Natural killer cell (primary cell): Measurements from ENCODE around the gene DPYD. TPM values are rescaled to one million over a fixed set of nuclear protein-coding genes. Genes with fewer than 3 reads are reported as not detected.

ENCODE experiments used
- ATAC-seq, 3 donors: fragments of 150-1000 bp in 2 of 3; fragments of 200-7000 bp in 1 of 3; cut with Tn5 transposase; 1 replicate in 1 of 3; 2 replicates in 2 of 3; pipeline ENCODE4 v1.10.0; 2021; ENCODE audit warnings: mild to moderate bottlenecking in 2 of 3, moderate library complexity in 2 of 3
- DNase-seq, 2 donors: peaks; one replicate each; pipeline versions ENCODE4 v3.0.0 to v3.0.0-alpha.2; 2013 to 2021; ENCODE audit warnings: mixed read lengths in 1 of 2
- H3K27ac ChIP-seq: one replicate; pipeline ENCODE4 v1.5.1; 2013; ENCODE audit warnings: mild to moderate bottlenecking, low read length
- H3K27me3 ChIP-seq: one replicate; pipeline ENCODE4 v1.6.1; 2013; ENCODE audit warnings: low read length; ENCODE audit not compliant: control insufficient read depth, insufficient read depth
- H3K36me3 ChIP-seq: one replicate; pipeline ENCODE4 v1.6.1; 2013; ENCODE audit warnings: low read length; ENCODE audit not compliant: control insufficient read depth, insufficient read depth
- H3K4me1 ChIP-seq: one replicate; pipeline ENCODE4 v1.6.1; 2013; ENCODE audit warnings: low read length; ENCODE audit not compliant: control insufficient read depth, insufficient read depth
- H3K4me3 ChIP-seq: one replicate; pipeline ENCODE4 v1.5.1; 2013; ENCODE audit warnings: low read length
- H3K9me3 ChIP-seq: one replicate; pipeline ENCODE4 v1.6.1; 2013; ENCODE audit warnings: low read length; ENCODE audit not compliant: control insufficient read depth, insufficient read depth
- H3K27ac Mint-ChIP-seq, 2 donors: one replicate each; pipeline ENCODE4 v1.8.0; 2022; ENCODE audit warnings: mild to moderate bottlenecking in 2 of 2, mixed read lengths in 2 of 2, moderate library complexity in 1 of 2
- H3K27me3 Mint-ChIP-seq, 2 donors: one replicate each; pipeline ENCODE4 v1.8.0; 2022; ENCODE audit warnings: low read depth in 2 of 2, mixed read lengths in 2 of 2
- H3K36me3 Mint-ChIP-seq: one replicate; pipeline ENCODE4 v1.8.0; 2022; ENCODE audit warnings: mixed read lengths
- H3K4me1 Mint-ChIP-seq, 2 donors: one replicate each; pipeline ENCODE4 v1.8.0; 2022; ENCODE audit warnings: mixed read lengths in 2 of 2
- H3K4me3 Mint-ChIP-seq: one replicate; pipeline ENCODE4 v1.8.0; 2022; ENCODE audit warnings: mild to moderate bottlenecking, moderate library complexity, mixed read lengths
- H3K9me3 Mint-ChIP-seq, 2 donors: one replicate each; pipeline ENCODE4 v1.8.0; 2022; ENCODE audit warnings: mixed read lengths in 2 of 2
- WGBS: methylation state at CpG from one replicate; pipeline ENCODE4 v1.1.7; 2013; ENCODE audit warnings: missing lambda C conversion rate; ENCODE audit not compliant: insufficient coverage; 5-methylcytosine and 5-hydroxymethylcytosine counted together
- intact Hi-C: fragments of 100-400 bp; cut with micrococcal nuclease; formaldehyde crosslinking; loops from one replicate; pipeline ENCODE4 v1.14.2; 2022
- total RNA-seq, 4 donors: library from RNA; stranded (reverse); fragments of 120-200 nt in 1 of 4; gene quantifications; one replicate each; pipeline versions ENCODE4 v1.2.3 to v1.2.4, GENCODE V29; 2013 to 2022
- TF ChIP-seq, protein P1 (sequence below): fragments of 200-600 bp; IDR thresholded peaks from one replicate; pipeline ENCODE4 v1.8.0; 2022; ENCODE audit warnings: antibody characterized with exemption

The DPYD gene
- total RNA-seq, 3 donors from 2014 or later (not counting 1 experiment from before 2014, with no cell fraction given), result 56.6 to 66.7 (median 56.9) TPM

- Histone ChIP-seq H3K4me3 (no peak overlapping the region), H3K9me3 (no peaks in the 10 kb centered on the region), H3K27ac (no peak overlapping the region), H3K27me3 (no peaks in the 10 kb centered on the region), H3K36me3 (peaks cover 14% of the 10 kb centered on the region), H3K4me1 (no peaks in the 10 kb centered on the region)
- 95% methylated on average over 3 of the region's 3 CpGs for WGBS
- DNase-seq, result no peak
- H3K27me3 Mint-ChIP-seq, result no peaks in the 10 kb centered on the region
- peaks cover 15% of the 10 kb centered on the region for H3K36me3 Mint-ChIP-seq
- intact Hi-C loops, result no loop called here
- TF ChIP-seq, protein P1, sequence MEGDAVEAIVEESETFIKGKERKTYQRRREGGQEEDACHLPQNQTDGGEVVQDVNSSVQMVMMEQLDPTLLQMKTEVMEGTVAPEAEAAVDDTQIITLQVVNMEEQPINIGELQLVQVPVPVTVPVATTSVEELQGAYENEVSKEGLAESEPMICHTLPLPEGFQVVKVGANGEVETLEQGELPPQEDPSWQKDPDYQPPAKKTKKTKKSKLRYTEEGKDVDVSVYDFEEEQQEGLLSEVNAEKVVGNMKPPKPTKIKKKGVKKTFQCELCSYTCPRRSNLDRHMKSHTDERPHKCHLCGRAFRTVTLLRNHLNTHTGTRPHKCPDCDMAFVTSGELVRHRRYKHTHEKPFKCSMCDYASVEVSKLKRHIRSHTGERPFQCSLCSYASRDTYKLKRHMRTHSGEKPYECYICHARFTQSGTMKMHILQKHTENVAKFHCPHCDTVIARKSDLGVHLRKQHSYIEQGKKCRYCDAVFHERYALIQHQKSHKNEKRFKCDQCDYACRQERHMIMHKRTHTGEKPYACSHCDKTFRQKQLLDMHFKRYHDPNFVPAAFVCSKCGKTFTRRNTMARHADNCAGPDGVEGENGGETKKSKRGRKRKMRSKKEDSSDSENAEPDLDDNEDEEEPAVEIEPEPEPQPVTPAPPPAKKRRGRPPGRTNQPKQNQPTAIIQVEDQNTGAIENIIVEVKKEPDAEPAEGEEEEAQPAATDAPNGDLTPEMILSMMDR, result no peak
- H3K4me1 Mint-ChIP-seq, result no peaks in the 10 kb centered on the region
- no peak overlapping the region for H3K27ac Mint-ChIP-seq
- no peak for ATAC-seq
- no peaks in the 10 kb centered on the region for H3K9me3 Mint-ChIP-seq
- H3K4me3 Mint-ChIP-seq, result no peak overlapping the region
Observed at GRCh38 chr1:97570691-97571090, 350.1 kb downstream of the DPYD start.

- no peaks in the 10 kb centered on the region for H3K9me3 ChIP-seq
- H3K4me1 Mint-ChIP-seq, result no peaks in the 10 kb centered on the region
- no peaks in the 10 kb centered on the region for H3K9me3 Mint-ChIP-seq
- ATAC-seq (no peak), DNase-seq (no peak)
- H3K36me3 ChIP-seq, result peaks cover 2% of the 10 kb centered on the region
- no peak overlapping the region for H3K27ac Mint-ChIP-seq
- WGBS, result 91% methylated on average over 4 of the region's 4 CpGs
- intact Hi-C loops, result no loop called here
- H3K4me3 Mint-ChIP-seq, result no peak overlapping the region
- no peaks in the 10 kb centered on the region for H3K27me3 ChIP-seq
- TF ChIP-seq, protein P1, result no peak
- no peak overlapping the region for H3K4me3 ChIP-seq
- H3K36me3 Mint-ChIP-seq, result peaks cover 7% of the 10 kb centered on the region
- H3K4me1 ChIP-seq, result no peaks in the 10 kb centered on the region
- no peaks in the 10 kb centered on the region for H3K27me3 Mint-ChIP-seq
- H3K27ac ChIP-seq, result no peak overlapping the region
Observed at GRCh38 chr1:97567000-97567749, 353.7 kb downstream of the DPYD start.

GRCh38 chr1:97565886-97566285 lies 354.9 kb downstream of the DPYD start:
- Mint-ChIP-seq H3K36me3 (peaks cover 3% of the 10 kb centered on the region), H3K9me3 (no peaks in the 10 kb centered on the region), H3K4me3 (no peak overlapping the region), H3K27ac (no peak overlapping the region), H3K4me1 (peaks cover 0 to under 1% of the 10 kb centered on the region in 2 donors), H3K27me3 (no peaks in the 10 kb centered on the region)
- 92% methylated on average over 3 of the region's 5 CpGs for WGBS
- ATAC-seq, result no peak
- TF ChIP-seq, protein P1, result no peak
- Histone ChIP-seq H3K4me3 (no peak overlapping the region), H3K27me3 (no peaks in the 10 kb centered on the region), H3K27ac (no peak overlapping the region), H3K9me3 (no peaks in the 10 kb centered on the region), H3K4me1 (no peaks in the 10 kb centered on the region), H3K36me3 (no peaks in the 10 kb centered on the region)
- intact Hi-C loops, result no loop called here
- no peak for DNase-seq

- WGBS, result 100% methylated on average over 3 of the region's 4 CpGs
- Histone ChIP-seq H3K9me3 (no peaks in the 10 kb centered on the region), H3K4me3 (no peak overlapping the region), H3K27ac (no peak overlapping the region), H3K4me1 (no peaks in the 10 kb centered on the region), H3K27me3 (no peaks in the 10 kb centered on the region), H3K36me3 (no peaks in the 10 kb centered on the region)
- peaks cover 0 to 5% of the 10 kb centered on the region in 2 donors for H3K4me1 Mint-ChIP-seq
- intact Hi-C loops, result no loop called here
- TF ChIP-seq, protein P1, result no peak
- no peaks in the 10 kb centered on the region for H3K9me3 Mint-ChIP-seq
- no peak overlapping the region for H3K27ac Mint-ChIP-seq
- ATAC-seq (no peak), DNase-seq (no peak)
- no peaks in the 10 kb centered on the region for H3K36me3 Mint-ChIP-seq
- H3K4me3 Mint-ChIP-seq, result no peak overlapping the region
- H3K27me3 Mint-ChIP-seq, result no peaks in the 10 kb centered on the region
Observed at GRCh38 chr1:97563926-97564325, 356.9 kb downstream of the DPYD start.
